Measurements from ENCODE around the gene GAP43.
"Not testable (repeated sequence)": the region's sequence is repeated elsewhere in the genome, so short reads cannot be mapped to it uniquely, and the experiment has no call there.

The GAP43 gene

GRCh38 chr3:115702598-115702997, 79.3 kb downstream of the GAP43 start:
- DNase-seq = no peak

- peak in 1 of 2 experiments; percentile 63 for DNase-seq
These were observed 81.5 kb downstream of the GAP43 start for GRCh38 chr3:115704661-115705338.

GRCh38 chr3:115706311-115706829, 83.1 kb downstream of the GAP43 start:
- no peak for DNase-seq

GRCh38 chr3:115708540-115708939, 85.2 kb downstream of the GAP43 start:
- DNase-seq = no peak

- DNase-seq = no peak
These were observed 85.8 kb downstream of the GAP43 start for GRCh38 chr3:115709093-115709492.

GRCh38 chr3:115709931-115710330, 86.6 kb downstream of the GAP43 start:
- DNase-seq = no peak

- DNase-seq = no peak
These were observed 87.5 kb downstream of the GAP43 start for GRCh38 chr3:115710799-115711198.

- no peak for DNase-seq
These were observed 89.6 kb downstream of the GAP43 start for GRCh38 chr3:115712871-115713270.

GRCh38 chr3:115713284-115713683, 90.0 kb downstream of the GAP43 start:
- peak; percentile 96 to 98 for DNase-seq

- DNase-seq = no peak
These were observed 92.0 kb downstream of the GAP43 start for GRCh38 chr3:115715241-115715745.

GRCh38 chr3:115720983-115721382, 97.7 kb downstream of the GAP43 start:
- no peak for DNase-seq

- no peak for DNase-seq
These were observed 102.5 kb downstream of the GAP43 start for GRCh38 chr3:115725800-115726199.

- DNase-seq = no peak
These were observed 103.8 kb downstream of the GAP43 start for GRCh38 chr3:115727135-115727534.

- no peak for DNase-seq
These were observed 104.7 kb downstream of the GAP43 start for GRCh38 chr3:115728013-115728412.

GRCh38 chr3:115736341-115736740, 113.0 kb downstream of the GAP43 start:
- DNase-seq = not testable (repeated sequence)

GRCh38 chr3:115741650-115742049, 118.3 kb downstream of the GAP43 start:
- DNase-seq = no peak

GRCh38 chr3:115744516-115744915, 121.2 kb downstream of the GAP43 start:
- DNase-seq = not testable (repeated sequence)

- DNase-seq = peak in 1 of 2 experiments; percentile 8
These were observed 129.7 kb downstream of the GAP43 start for GRCh38 chr3:115752978-115753377.

GRCh38 chr3:115758076-115758763, 134.9 kb downstream of the GAP43 start:
- DNase-seq = peak; percentile 37 to 86

- no peak for DNase-seq
These were observed 137.4 kb downstream of the GAP43 start for GRCh38 chr3:115760716-115761115.

- no peak for DNase-seq
These were observed 138.6 kb downstream of the GAP43 start for GRCh38 chr3:115761927-115762305.

- DNase-seq = no peak
These were observed 143.5 kb downstream of the GAP43 start for GRCh38 chr3:115766587-115767482.

- no peak for DNase-seq
These were observed 145.4 kb downstream of the GAP43 start for GRCh38 chr3:115768661-115769060.
